Ovary (tissue), 3 donors: ENCODE results near the gene GHRL.

Experiments used
- POLR2A ChIP-seq: fragments of 450-650 bp; IDR thresholded peaks from one replicate; pipeline ENCODE4 v1.6.1; 2017; ENCODE audit warnings: antibody characterized with exemption, mild to moderate bottlenecking, moderate library complexity
- TF ChIP-seq, protein P1 (sequence below), 3 donors: fragments of 450-650 bp in 2 of 3; fragments of 200-600 bp in 1 of 3; IDR thresholded peaks; one replicate each; pipeline versions ENCODE4 v1.5.1 to v1.8.0; 2016 to 2022; ENCODE audit warnings: antibody characterized with exemption in 3 of 3, mild to moderate bottlenecking in 1 of 3
- donor health status: DM: no; HTN: no; CAD: no.

DNA sequence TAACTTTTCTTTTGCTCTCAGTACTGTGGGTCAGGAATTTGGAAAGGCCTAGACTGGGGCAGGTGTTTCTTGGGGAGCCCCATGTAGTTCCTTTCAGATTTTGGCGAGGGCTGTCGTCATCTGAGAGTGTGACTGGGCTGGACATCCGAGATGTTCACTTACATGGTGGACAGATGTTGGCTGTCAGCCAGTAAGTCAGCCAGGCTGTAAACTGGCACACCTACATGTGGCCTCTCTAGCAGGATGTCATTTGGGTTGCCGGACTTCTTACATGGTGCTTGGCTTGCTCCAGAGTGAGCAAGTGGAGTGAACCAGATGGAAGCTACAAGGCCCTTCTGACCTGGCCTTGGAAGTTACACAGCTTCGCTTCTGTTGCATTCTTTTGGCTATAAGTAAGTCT lies 23.8 kb downstream of the GHRL start:
- TF ChIP-seq, protein P1, sequence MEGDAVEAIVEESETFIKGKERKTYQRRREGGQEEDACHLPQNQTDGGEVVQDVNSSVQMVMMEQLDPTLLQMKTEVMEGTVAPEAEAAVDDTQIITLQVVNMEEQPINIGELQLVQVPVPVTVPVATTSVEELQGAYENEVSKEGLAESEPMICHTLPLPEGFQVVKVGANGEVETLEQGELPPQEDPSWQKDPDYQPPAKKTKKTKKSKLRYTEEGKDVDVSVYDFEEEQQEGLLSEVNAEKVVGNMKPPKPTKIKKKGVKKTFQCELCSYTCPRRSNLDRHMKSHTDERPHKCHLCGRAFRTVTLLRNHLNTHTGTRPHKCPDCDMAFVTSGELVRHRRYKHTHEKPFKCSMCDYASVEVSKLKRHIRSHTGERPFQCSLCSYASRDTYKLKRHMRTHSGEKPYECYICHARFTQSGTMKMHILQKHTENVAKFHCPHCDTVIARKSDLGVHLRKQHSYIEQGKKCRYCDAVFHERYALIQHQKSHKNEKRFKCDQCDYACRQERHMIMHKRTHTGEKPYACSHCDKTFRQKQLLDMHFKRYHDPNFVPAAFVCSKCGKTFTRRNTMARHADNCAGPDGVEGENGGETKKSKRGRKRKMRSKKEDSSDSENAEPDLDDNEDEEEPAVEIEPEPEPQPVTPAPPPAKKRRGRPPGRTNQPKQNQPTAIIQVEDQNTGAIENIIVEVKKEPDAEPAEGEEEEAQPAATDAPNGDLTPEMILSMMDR (IDR thresholded peaks at IDR 0.05) = no peak
- no peak for TF ChIP-seq POLR2A
